Fibroblast of lung (primary cell): ENCODE measurements around the gene PRAMEF1. TPM values are rescaled to one million over a fixed set of nuclear protein-coding genes. Genes with fewer than 3 reads are reported as not detected.

Source experiments
- DNase-seq, 2 donors: peaks; one replicate each; pipeline versions ENCODE4 v3.0.0 to v3.0.0-alpha.2; 2010; ENCODE audit warnings: low read depth in 2 of 2
- H2AFZ ChIP-seq: 2 replicates; pipeline ENCODE4 v1.5.1; 2012; ENCODE audit warnings: low read length, control low read depth, inconsistent platforms
- H3K27ac ChIP-seq: 2 replicates; pipeline ENCODE4 v1.5.1; 2011; ENCODE audit warnings: low read length, control low read depth; ENCODE audit not compliant: insufficient read depth
- H3K27me3 ChIP-seq: 2 replicates; pipeline ENCODE4 v1.5.1; 2011; ENCODE audit warnings: mild to moderate bottlenecking, low read length; ENCODE audit not compliant: control insufficient read depth, insufficient read depth
- H3K36me3 ChIP-seq: 2 replicates; pipeline ENCODE4 v1.5.1; 2011; ENCODE audit warnings: low read length; ENCODE audit not compliant: control insufficient read depth, insufficient read depth
- H3K4me1 ChIP-seq: 2 replicates; pipeline ENCODE4 v1.5.1; 2011; ENCODE audit warnings: low read length; ENCODE audit not compliant: control insufficient read depth, insufficient read depth; ENCODE audit errors: extremely low read depth
- H3K4me2 ChIP-seq: 2 replicates; pipeline ENCODE4 v1.5.1; 2011; ENCODE audit warnings: low read length, control low read depth; ENCODE audit not compliant: insufficient read depth; ENCODE audit errors: extremely low read depth
- H3K4me3 ChIP-seq, 4 experiments: fragments of 200-600 bp in 1 of 4; sonication (generic) in 1 of 4; replicated peaks in 1 of 4; 2 replicates each; pipeline ENCODE4 v1.5.1; 2011 to 2016; ENCODE audit warnings: low read length in 4 of 4, low read depth in 3 of 4, mild to moderate bottlenecking in 3 of 4, control low read depth in 2 of 4, inconsistent platforms in 1 of 4, mixed read lengths in 1 of 4; ENCODE audit not compliant: insufficient read depth in 1 of 4; ENCODE audit errors: control extremely low read depth in 1 of 4
- H3K79me2 ChIP-seq: 2 replicates; pipeline ENCODE4 v1.5.1; 2012; ENCODE audit warnings: mild to moderate bottlenecking, low read length, inconsistent platforms; ENCODE audit not compliant: control insufficient read depth, insufficient read depth
- H3K9ac ChIP-seq: 2 replicates; pipeline ENCODE4 v1.5.1; 2011; ENCODE audit warnings: mild to moderate bottlenecking, low read length, control low read depth; ENCODE audit not compliant: insufficient read depth
- H3K9me3 ChIP-seq: 2 replicates; pipeline ENCODE4 v1.5.1; 2012; ENCODE audit warnings: low read depth, low read length; ENCODE audit not compliant: control insufficient read depth, insufficient read depth
- H4K20me1 ChIP-seq: 2 replicates; pipeline ENCODE4 v1.5.1; 2011; ENCODE audit warnings: low read length; ENCODE audit not compliant: control insufficient read depth, insufficient read depth; ENCODE audit errors: extremely low read depth
- EZH2 ChIP-seq: IDR thresholded peaks from 2 replicates; pipeline ENCODE4 v1.5.1; 2012; ENCODE audit warnings: low read length, control low read depth, mild to moderate bottlenecking; ENCODE audit errors: missing control alignments
- polyA plus RNA-seq, 2 donors: library from polyadenylated mRNA; depleted of rRNA in 1 of 2; stranded (reverse) in 1 of 2; unstranded in 1 of 2; fragments of >200 nt; gene quantifications; 2 replicates each; pipeline ENCODE4 v1.2.1, GENCODE V29; 2011 to 2012; ENCODE audit warnings: missing spikeins in 1 of 2
- total RNA-seq: library from RNA; depleted of rRNA; stranded (reverse); fragments of >200 nt; gene quantifications from 2 replicates; pipeline ENCODE4 v1.2.1, GENCODE V29; 2014
- TF ChIP-seq, protein P1 (sequence below), 2 donors: IDR thresholded peaks in 1 of 2; conservative IDR thresholded peaks in 1 of 2; 1 replicate in 1 of 2; 2 replicates in 1 of 2; pipeline ENCODE4 v1.5.1; 2011 to 2012; ENCODE audit warnings: low read length in 2 of 2, control low read depth in 1 of 2, inconsistent platforms in 1 of 2, low read depth in 1 of 2, mild to moderate bottlenecking in 1 of 2

The PRAMEF1 gene
- total and polyA plus RNA-seq, 2 donors (not counting 1 experiment from before 2014, with no cell fraction given) = not detected

- Histone ChIP-seq H4K20me1 (no peaks in the 10 kb centered on the region), H3K4me1 (no peaks in the 10 kb centered on the region), H3K9ac (no peak overlapping the region), H3K36me3 (no peaks in the 10 kb centered on the region), H2AFZ (no peak overlapping the region), H3K27ac (no peak overlapping the region), H3K9me3 (no peaks in the 10 kb centered on the region), H3K4me3 (no peak overlapping the region), H3K27me3 (no peaks in the 10 kb centered on the region), H3K79me2 (no peaks in the 10 kb centered on the region), H3K4me2 (no peak overlapping the region)
- TF ChIP-seq, protein P1, sequence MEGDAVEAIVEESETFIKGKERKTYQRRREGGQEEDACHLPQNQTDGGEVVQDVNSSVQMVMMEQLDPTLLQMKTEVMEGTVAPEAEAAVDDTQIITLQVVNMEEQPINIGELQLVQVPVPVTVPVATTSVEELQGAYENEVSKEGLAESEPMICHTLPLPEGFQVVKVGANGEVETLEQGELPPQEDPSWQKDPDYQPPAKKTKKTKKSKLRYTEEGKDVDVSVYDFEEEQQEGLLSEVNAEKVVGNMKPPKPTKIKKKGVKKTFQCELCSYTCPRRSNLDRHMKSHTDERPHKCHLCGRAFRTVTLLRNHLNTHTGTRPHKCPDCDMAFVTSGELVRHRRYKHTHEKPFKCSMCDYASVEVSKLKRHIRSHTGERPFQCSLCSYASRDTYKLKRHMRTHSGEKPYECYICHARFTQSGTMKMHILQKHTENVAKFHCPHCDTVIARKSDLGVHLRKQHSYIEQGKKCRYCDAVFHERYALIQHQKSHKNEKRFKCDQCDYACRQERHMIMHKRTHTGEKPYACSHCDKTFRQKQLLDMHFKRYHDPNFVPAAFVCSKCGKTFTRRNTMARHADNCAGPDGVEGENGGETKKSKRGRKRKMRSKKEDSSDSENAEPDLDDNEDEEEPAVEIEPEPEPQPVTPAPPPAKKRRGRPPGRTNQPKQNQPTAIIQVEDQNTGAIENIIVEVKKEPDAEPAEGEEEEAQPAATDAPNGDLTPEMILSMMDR (conservative IDR thresholded peaks at IDR 0.05 in 1 of 2, IDR thresholded peaks at IDR 0.05 in 1 of 2; ENCODE audit: low read depth in 1 of 2, low read length in 2 of 2) = no peak
- TF ChIP-seq EZH2 = no peak
- DNase-seq = no peak
Measured at GRCh38 chr1:12760256-12760795, 30.9 kb upstream of the PRAMEF1 start.

GRCh38 chr1:12761781-12762180 is 29.4 kb upstream of the PRAMEF1 start:
- no peaks in the 10 kb centered on the region for H3K9me3 ChIP-seq
- H2AFZ ChIP-seq = no peak overlapping the region
- no peaks in the 10 kb centered on the region for H3K36me3 ChIP-seq
- no peak for DNase-seq
- no peak overlapping the region for H3K27ac ChIP-seq
- H3K9ac ChIP-seq = no peak overlapping the region
- H3K4me3 ChIP-seq = no peak overlapping the region
- H4K20me1 ChIP-seq = no peaks in the 10 kb centered on the region
- H3K4me2 ChIP-seq = no peak overlapping the region
- no peak for TF ChIP-seq EZH2
- TF ChIP-seq, protein P1 (conservative IDR thresholded peaks at IDR 0.05 in 1 of 2, IDR thresholded peaks at IDR 0.05 in 1 of 2; ENCODE audit: low read depth in 1 of 2, low read length in 2 of 2) = no peak
- no peaks in the 10 kb centered on the region for H3K79me2 ChIP-seq
- H3K27me3 ChIP-seq = no peaks in the 10 kb centered on the region
- H3K4me1 ChIP-seq = no peaks in the 10 kb centered on the region

GRCh38 chr1:12762766-12763165 is 28.4 kb upstream of the PRAMEF1 start:
- Histone ChIP-seq H3K79me2 (no peaks in the 10 kb centered on the region), H3K27ac (no peak overlapping the region), H3K36me3 (no peaks in the 10 kb centered on the region), H3K4me1 (no peaks in the 10 kb centered on the region), H3K9ac (no peak overlapping the region), H3K4me3 (no peak overlapping the region), H3K4me2 (no peak overlapping the region), H4K20me1 (no peaks in the 10 kb centered on the region), H2AFZ (no peak overlapping the region), H3K27me3 (no peaks in the 10 kb centered on the region), H3K9me3 (no peaks in the 10 kb centered on the region)
- no peak for DNase-seq
- TF ChIP-seq, protein P1 (conservative IDR thresholded peaks at IDR 0.05 in 1 of 2, IDR thresholded peaks at IDR 0.05 in 1 of 2; ENCODE audit: low read depth in 1 of 2, low read length in 2 of 2) = no peak
- no peak for TF ChIP-seq EZH2
